DOHH2 (cell line): Measurements from ENCODE around the gene RNF217.

Source experiments
- H3F3A ChIP-seq: fragments of 200-600 bp; sonication (generic), shearing (Covaris generic); 2 replicates; pipeline ENCODE4 v1.6.0; 2016; ENCODE audit warnings: antibody characterized with exemption, mild to moderate bottlenecking; ENCODE audit not compliant: control insufficient read depth, insufficient read depth
- H3K27ac ChIP-seq: fragments of 200-600 bp; sonication (generic); 2 replicates; pipeline ENCODE4 v1.5.1; 2014; ENCODE audit warnings: low read depth, mild to moderate bottlenecking, low read length, moderate library complexity
- H3K27me3 ChIP-seq: fragments of 200-600 bp; sonication (generic); 2 replicates; pipeline ENCODE4 v1.6.1; 2014; ENCODE audit warnings: mild to moderate bottlenecking, low read length, mixed read lengths; ENCODE audit not compliant: control insufficient read depth
- H3K36me3 ChIP-seq: fragments of 200-600 bp; sonication (generic); 2 replicates; pipeline ENCODE4 v1.6.1; 2014; ENCODE audit warnings: mild to moderate bottlenecking, low read length, moderate library complexity, mixed read lengths; ENCODE audit not compliant: control insufficient read depth
- H3K4me1 ChIP-seq: fragments of 200-600 bp; sonication (generic); 2 replicates; pipeline ENCODE4 v1.6.1; 2014; ENCODE audit warnings: mild to moderate bottlenecking, low read length, mixed read lengths; ENCODE audit not compliant: control insufficient read depth
- H3K4me2 ChIP-seq: fragments of 200-600 bp; sonication (generic); 2 replicates; pipeline ENCODE4 v1.6.0; 2014; ENCODE audit warnings: mild to moderate bottlenecking, low read length, moderate library complexity
- H3K4me3 ChIP-seq: fragments of 200-600 bp; sonication (generic); 2 replicates; pipeline ENCODE4 v1.5.1; 2014; ENCODE audit warnings: mild to moderate bottlenecking, low read length, mixed read lengths
- H3K79me2 ChIP-seq: fragments of 200-600 bp; sonication (generic); 2 replicates; pipeline ENCODE4 v1.6.1; 2014; ENCODE audit warnings: mild to moderate bottlenecking, low read length, mixed read lengths; ENCODE audit not compliant: control insufficient read depth
- H3K9me2 ChIP-seq: fragments of 200-600 bp; sonication (generic); replicated peaks from 2 replicates; pipeline ENCODE4 v1.6.1; 2014; ENCODE audit warnings: mild to moderate bottlenecking, low read length, mixed read lengths; ENCODE audit not compliant: control insufficient read depth
- H3K9me3 ChIP-seq: fragments of 200-600 bp; sonication (generic); 2 replicates; pipeline ENCODE4 v1.6.1; 2014; ENCODE audit warnings: antibody characterized with exemption, low read length, mixed read lengths; ENCODE audit not compliant: control insufficient read depth, insufficient read depth
- H4K20me1 ChIP-seq: fragments of 200-600 bp; sonication (generic); 2 replicates; pipeline ENCODE4 v1.6.0; 2014; ENCODE audit warnings: low read depth, mild to moderate bottlenecking, antibody characterized with exemption, low read length, moderate library complexity; ENCODE audit not compliant: control insufficient read depth, insufficient read depth
- EZH2phosphoT487 ChIP-seq: fragments of 200-600 bp; sonication (generic); IDR thresholded peaks from 2 replicates; pipeline ENCODE4 v1.6.1; 2017; ENCODE audit warnings: borderline replicate concordance, mild to moderate bottlenecking, antibody characterized with exemption, low read length, moderate library complexity, mixed read lengths
- TF ChIP-seq, protein P1 (sequence below): fragments of 200-600 bp; sonication (generic); IDR thresholded peaks from one replicate; pipeline ENCODE4 v1.5.1; 2014; ENCODE audit warnings: antibody characterized with exemption, mild to moderate bottlenecking, low read depth, low read length; ENCODE audit not compliant: poor library complexity, severe bottlenecking

The RNF217 gene

DNA sequence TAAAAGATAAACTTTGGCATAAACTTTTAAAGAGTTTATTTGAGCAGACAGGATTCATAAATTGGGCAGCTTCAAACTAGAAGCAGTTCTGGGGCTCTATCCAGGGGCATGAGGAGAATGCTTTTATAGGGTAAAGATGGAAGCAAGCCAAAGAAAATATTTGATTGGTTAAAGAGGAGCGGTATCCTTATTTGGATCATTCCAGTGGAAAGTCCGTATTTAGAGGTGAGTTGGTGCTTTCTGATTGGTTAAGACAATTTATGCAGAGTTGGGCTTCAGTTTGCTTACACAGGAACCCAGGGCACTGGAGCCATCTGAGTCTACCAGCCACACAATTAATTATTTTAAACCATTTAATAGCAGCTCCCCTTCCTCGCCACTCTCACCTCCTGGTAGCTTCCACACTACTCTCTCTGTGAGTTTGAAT is 37.9 kb upstream of the RNF217 start:
- Histone ChIP-seq H3K9me2 (no peaks in the 10 kb centered on the region), H3K4me3 (no peak overlapping the region), H3F3A (no peaks in the 10 kb centered on the region), H3K79me2 (no peaks in the 10 kb centered on the region), H3K4me1 (no peaks in the 10 kb centered on the region), H3K27ac (no peak overlapping the region), H4K20me1 (no peaks in the 10 kb centered on the region), H3K9me3 (no peaks in the 10 kb centered on the region), H3K27me3 (no peaks in the 10 kb centered on the region), H3K4me2 (no peak overlapping the region), H3K36me3 (no peaks in the 10 kb centered on the region)
- TF ChIP-seq, protein P1, sequence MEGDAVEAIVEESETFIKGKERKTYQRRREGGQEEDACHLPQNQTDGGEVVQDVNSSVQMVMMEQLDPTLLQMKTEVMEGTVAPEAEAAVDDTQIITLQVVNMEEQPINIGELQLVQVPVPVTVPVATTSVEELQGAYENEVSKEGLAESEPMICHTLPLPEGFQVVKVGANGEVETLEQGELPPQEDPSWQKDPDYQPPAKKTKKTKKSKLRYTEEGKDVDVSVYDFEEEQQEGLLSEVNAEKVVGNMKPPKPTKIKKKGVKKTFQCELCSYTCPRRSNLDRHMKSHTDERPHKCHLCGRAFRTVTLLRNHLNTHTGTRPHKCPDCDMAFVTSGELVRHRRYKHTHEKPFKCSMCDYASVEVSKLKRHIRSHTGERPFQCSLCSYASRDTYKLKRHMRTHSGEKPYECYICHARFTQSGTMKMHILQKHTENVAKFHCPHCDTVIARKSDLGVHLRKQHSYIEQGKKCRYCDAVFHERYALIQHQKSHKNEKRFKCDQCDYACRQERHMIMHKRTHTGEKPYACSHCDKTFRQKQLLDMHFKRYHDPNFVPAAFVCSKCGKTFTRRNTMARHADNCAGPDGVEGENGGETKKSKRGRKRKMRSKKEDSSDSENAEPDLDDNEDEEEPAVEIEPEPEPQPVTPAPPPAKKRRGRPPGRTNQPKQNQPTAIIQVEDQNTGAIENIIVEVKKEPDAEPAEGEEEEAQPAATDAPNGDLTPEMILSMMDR: no peak
- TF ChIP-seq EZH2phosphoT487: no peak

DNA sequence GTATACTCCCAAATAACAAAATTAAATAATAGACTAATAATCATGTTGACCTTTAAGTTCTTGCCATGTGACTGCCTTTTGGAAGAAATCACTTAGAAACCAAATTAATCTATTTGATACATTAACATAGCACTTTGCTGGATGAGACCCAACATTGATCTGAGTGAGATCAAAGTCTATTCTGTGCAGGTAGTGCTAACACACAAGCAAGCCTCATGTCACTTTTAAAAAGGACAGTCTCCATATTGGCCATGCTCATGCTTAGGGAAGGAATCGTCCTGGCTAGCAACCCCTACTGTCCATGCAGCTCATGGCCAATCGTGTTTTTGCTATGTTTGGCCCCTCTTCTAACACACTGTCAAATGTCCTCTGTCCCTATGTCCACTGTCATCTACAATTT is 35.8 kb upstream of the RNF217 start:
- H3K27ac ChIP-seq: no peak overlapping the region
- no peaks in the 10 kb centered on the region for H3K4me1 ChIP-seq
- H3K9me3 ChIP-seq: no peaks in the 10 kb centered on the region
- H3F3A ChIP-seq: no peaks in the 10 kb centered on the region
- H3K79me2 ChIP-seq: no peaks in the 10 kb centered on the region
- H3K4me3 ChIP-seq: no peak overlapping the region
- H3K9me2 ChIP-seq: no peaks in the 10 kb centered on the region
- H3K36me3 ChIP-seq: no peaks in the 10 kb centered on the region
- H3K27me3 ChIP-seq: no peaks in the 10 kb centered on the region
- H3K4me2 ChIP-seq: no peak overlapping the region
- no peaks in the 10 kb centered on the region for H4K20me1 ChIP-seq
- no peak for TF ChIP-seq EZH2phosphoT487
- TF ChIP-seq, protein P1: no peak

DNA sequence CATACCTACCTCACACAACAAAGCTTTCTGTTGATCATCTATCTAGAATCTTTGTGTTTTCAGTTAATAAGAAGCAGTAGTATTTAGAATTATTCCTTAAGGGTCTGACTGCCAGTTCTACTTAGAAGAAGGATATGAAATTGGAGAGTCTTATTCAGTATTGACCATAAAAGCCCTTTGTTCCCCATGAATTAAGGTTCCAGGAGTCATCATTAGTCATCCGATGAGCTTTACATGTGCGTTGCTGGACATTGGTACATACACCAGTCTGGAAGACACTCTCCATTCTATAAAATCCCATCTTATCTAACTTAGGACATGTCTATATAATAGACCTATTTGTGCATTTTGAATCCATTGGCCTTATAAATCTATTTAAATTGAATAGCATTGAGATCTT is 34.4 kb upstream of the RNF217 start:
- Histone ChIP-seq H3K4me2 (no peak overlapping the region), H3K27me3 (no peaks in the 10 kb centered on the region), H3K4me1 (no peaks in the 10 kb centered on the region), H3K9me2 (no peaks in the 10 kb centered on the region), H3K27ac (no peak overlapping the region), H3F3A (no peaks in the 10 kb centered on the region), H3K79me2 (no peaks in the 10 kb centered on the region), H3K36me3 (no peaks in the 10 kb centered on the region), H4K20me1 (no peaks in the 10 kb centered on the region), H3K4me3 (no peak overlapping the region), H3K9me3 (no peaks in the 10 kb centered on the region)
- TF ChIP-seq EZH2phosphoT487: no peak
- TF ChIP-seq, protein P1: no peak

DNA sequence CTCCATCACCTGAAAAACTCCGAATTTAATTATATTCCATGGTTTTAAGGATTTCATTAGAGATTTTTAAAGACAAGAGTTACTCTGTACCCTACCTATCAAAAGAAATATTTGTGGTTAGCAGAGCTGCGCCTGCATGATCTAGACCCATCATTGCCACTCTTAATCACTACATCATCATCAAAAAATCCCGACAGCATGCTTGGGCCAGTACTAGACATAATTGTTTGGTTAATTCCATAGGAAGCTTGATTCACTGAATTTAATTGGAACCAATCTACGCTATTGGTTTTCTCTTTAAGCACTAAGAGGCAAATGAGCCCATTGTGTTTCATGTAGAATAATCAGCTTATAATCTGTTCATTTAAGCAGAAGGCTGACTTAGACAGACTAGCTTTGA is 33.4 kb upstream of the RNF217 start:
- no peaks in the 10 kb centered on the region for H3K36me3 ChIP-seq
- no peak overlapping the region for H3K4me2 ChIP-seq
- no peak overlapping the region for H3K27ac ChIP-seq
- no peaks in the 10 kb centered on the region for H3K27me3 ChIP-seq
- no peaks in the 10 kb centered on the region for H3K79me2 ChIP-seq
- no peaks in the 10 kb centered on the region for H3K9me2 ChIP-seq
- no peaks in the 10 kb centered on the region for H3F3A ChIP-seq
- no peaks in the 10 kb centered on the region for H3K9me3 ChIP-seq
- TF ChIP-seq, protein P1: no peak
- no peak for TF ChIP-seq EZH2phosphoT487
- H4K20me1 ChIP-seq: no peaks in the 10 kb centered on the region
- no peak overlapping the region for H3K4me3 ChIP-seq
- no peaks in the 10 kb centered on the region for H3K4me1 ChIP-seq
